ENCODE measurements around the gene PIK3R6. TPM values are rescaled to one million over a fixed set of nuclear protein-coding genes. Genes with fewer than 3 reads are reported as not detected.

PIK3R6 gene
- total and polyA plus RNA-seq, 10 of the 15 experiments (the other 5 are each of a cell fraction or from before 2014, with no cell fraction given) = 6.7 to 146 (median 68.2) TPM

GRCh38 chr17:8758137-8758596 lies 109.3 kb downstream of the PIK3R6 start, which contains the start of gene SPDYE4:
TSS of gene SPDYE4 (minus strand) at chr17:8758546. CDS start at chr17:8758382, 164 bp downstream.
- intact Hi-C loops (cut with micrococcal nuclease; ENCODE audit: unreplicated experiment) (no loop called here), in situ Hi-C loops (cut with MboI) (loop anchor here (5.0 kb wide), 2 partner anchors 139 to 239 kb away; no protein-coding TSS in a partner anchor)
- no peak for DNase-seq (ENCODE audit: low read depth, low spot score)
- TF ChIP-seq EGR1 (IDR thresholded peaks at IDR 0.05; ENCODE audit: borderline replicate concordance in 1 of 2, low read depth in 2 of 2, low read length in 2 of 2) (no peak), GATAD2B (conservative IDR thresholded peaks at IDR 0.05; ENCODE audit: low read depth) (no peak), NRF1 (conservative IDR thresholded peaks at IDR 0.05; ENCODE audit: low read depth, low read length) (no peak), CBFB (IDR thresholded peaks at IDR 0.05; ENCODE audit: low read depth) (no peak), SMAD1 (IDR thresholded peaks at IDR 0.05; ENCODE audit: low read depth, partially characterized antibody) (no peak), USF2 (IDR thresholded peaks at IDR 0.05; ENCODE audit: borderline replicate concordance, low read depth, low read length) (no peak), CEBPB (IDR thresholded peaks at IDR 0.05; ENCODE audit: borderline replicate concordance in 1 of 2, low read depth in 2 of 2, low read length in 2 of 2) (no peak), ZBTB11 (CRISPR knock-in tag; IDR thresholded peaks at IDR 0.05) (no peak), STAT3 (IDR thresholded peaks at IDR 0.05; ENCODE audit: low read depth, low read length) (no peak)
- Histone ChIP-seq H3K4me3 (no peak within 1 kb of the TSS), H3K9ac (ENCODE audit: control insufficient read depth, insufficient read depth, low read length) (no peak within 1 kb of the TSS), H3K4me2 (ENCODE audit: control insufficient read depth, insufficient read depth) (no peak within 1 kb of the TSS), H3K27me3 (replicated peaks in 1 of 2; ENCODE audit: control insufficient read depth in 2 of 2, insufficient read depth in 2 of 2, low read length in 1 of 2) (no peaks in the 10 kb centered on the region; a peak in 2 of 4 replicates), H3K27ac (ENCODE audit: control insufficient read depth, insufficient read depth) (no peak within 1 kb of the TSS), H3K79me2 (ENCODE audit: control insufficient read depth, insufficient read depth, low read length) (no peaks in the 10 kb centered on the region), H3K36me3 (ENCODE audit: control insufficient read depth in 2 of 2, insufficient read depth in 2 of 2, low read length in 1 of 2) (no peaks in the 10 kb centered on the region), H2AFZ (ENCODE audit: control insufficient read depth, low read depth, low read length) (no peak within 1 kb of the TSS), H4K20me1 (ENCODE audit: control insufficient read depth, insufficient read depth) (no peaks in the 10 kb centered on the region), H3K4me1 (ENCODE audit: control insufficient read depth, insufficient read depth, low read length) (no peaks in the 10 kb centered on the region), H3K9me3 (replicated peaks; ENCODE audit: control insufficient read depth, insufficient read depth, low read length) (no peaks in the 10 kb centered on the region)
- WGBS (ENCODE audit: insufficient coverage, insufficient replicate concordance, low lambda C conversion rate, missing lambda C conversion rate) = 34% methylated on average over 15 of the region's 15 CpGs
- ChIA-PET POLR2A (no interaction called here), RAD21 (ENCODE audit: unreplicated experiment) (no interaction called here), SMC1A (ENCODE audit: uncharacterized antibody, unreplicated experiment) (no interaction called here), CTCF (interaction anchor here (1.6 to 8.5 kb wide), 3 partner anchors 18 to 240 kb away, joined by 4 to 69 read pairs (median 17); no protein-coding TSS in a partner anchor)
- no TSS peak for BruUV-seq (replicated peaks)
- ATAC-seq = no peak
- FAIRE-seq = no peak

Data from GM12878 (cell line).